HEK293 (cell line): ENCODE data around the gene LITAFD.
A peak's percentile ranks its signal among the peaks of the same experiment; 100 is the strongest.

ENCODE experiments used
- CTCF ChIA-PET: fragments of 350-600 bp; formaldehyde crosslinking; extraction: SDS; loops from one replicate; lab custom pipeline; 2021; ENCODE audit warnings: antibody characterized with exemption; lab: Yijun Ruan, JAX
- POLR2A ChIA-PET: fragments of 300-600 bp; formaldehyde crosslinking; extraction: SDS; loops from one replicate; lab custom pipeline; 2020; ENCODE audit warnings: antibody characterized with exemption, inconsistent platforms; lab: Yijun Ruan, JAX
- H3K27ac ChIP-seq: fragments of 200-500 bp; sonication (Bioruptor generic); 2 replicates; pipeline ENCODE4 v1.5.1; 2014; ENCODE audit warnings: low read depth, low read length, control low read depth, inconsistent platforms; ENCODE audit errors: extremely low read depth
- H3K36me3 ChIP-seq, 2 experiments: fragments of 200-500 bp in 1 of 2; sonication (Bioruptor generic) in 1 of 2; 1 replicate in 1 of 2; 2 replicates in 1 of 2; pipeline ENCODE4 v1.5.1; 2014 to 2017; ENCODE audit warnings: inconsistent platforms in 2 of 2, low read length in 2 of 2; ENCODE audit not compliant: control insufficient read depth in 2 of 2, insufficient read depth in 1 of 2
- H3K4me1 ChIP-seq: fragments of 200-500 bp; sonication (Bioruptor generic); 2 replicates; pipeline ENCODE4 v1.5.1; 2014; ENCODE audit warnings: mild to moderate bottlenecking, low read length, inconsistent platforms; ENCODE audit not compliant: control insufficient read depth, insufficient read depth
- H3K4me3 ChIP-seq: 2 replicates; pipeline ENCODE4 v1.5.1; 2011; ENCODE audit warnings: low read depth, mild to moderate bottlenecking, control low read depth, low read length, moderate library complexity
- H3K9me3 ChIP-seq: fragments of 200-500 bp; sonication (Bioruptor generic); 2 replicates; pipeline ENCODE4 v1.5.1; 2014; ENCODE audit warnings: low read depth, low read length, inconsistent platforms; ENCODE audit not compliant: control insufficient read depth, insufficient read depth
- ATF2 ChIP-seq: fragments of 450-650 bp; formaldehyde crosslinking; IDR thresholded peaks from 2 replicates; pipeline ENCODE4 v1.5.1; 2016; ENCODE audit warnings: missing biosample characterization, missing genetic modification characterization, low read depth
- BCL11B ChIP-seq: fragments of 450-650 bp; formaldehyde crosslinking; IDR thresholded peaks from 2 replicates; pipeline ENCODE4 v1.5.1; 2016; ENCODE audit warnings: low read depth, missing biosample characterization, missing genetic modification characterization
- PRDM2 ChIP-seq: fragments of 450-650 bp; formaldehyde crosslinking; IDR thresholded peaks from 2 replicates; pipeline ENCODE4 v1.5.1; 2016; ENCODE audit warnings: missing biosample characterization, missing genetic modification characterization, borderline replicate concordance
- PRDM4 ChIP-seq: fragments of 450-650 bp; formaldehyde crosslinking; IDR thresholded peaks from 2 replicates; pipeline ENCODE4 v1.5.1; 2017; ENCODE audit warnings: missing biosample characterization, missing genetic modification characterization
- SP2 ChIP-seq: fragments of 450-650 bp; formaldehyde crosslinking; IDR thresholded peaks from 2 replicates; pipeline ENCODE4 v1.5.1; 2016; ENCODE audit warnings: missing biosample characterization, missing genetic modification characterization
- SP7 ChIP-seq: fragments of 450-650 bp; formaldehyde crosslinking; IDR thresholded peaks from 2 replicates; pipeline ENCODE4 v1.5.1; 2016; ENCODE audit warnings: missing biosample characterization, missing genetic modification characterization
- ZNF114 ChIP-seq: fragments of 450-650 bp; formaldehyde crosslinking; IDR thresholded peaks from 2 replicates; pipeline ENCODE4 v1.5.0; 2017; ENCODE audit warnings: missing biosample characterization, missing genetic modification characterization
- ZNF121 ChIP-seq: fragments of 450-650 bp; formaldehyde crosslinking; IDR thresholded peaks from 2 replicates; pipeline ENCODE4 v1.5.1; 2016; ENCODE audit warnings: missing biosample characterization, missing genetic modification characterization
- ZNF148 ChIP-seq: fragments of 450-650 bp; formaldehyde crosslinking; IDR thresholded peaks from 2 replicates; pipeline ENCODE4 v1.5.0; 2017; ENCODE audit warnings: missing biosample characterization, missing genetic modification characterization, borderline replicate concordance
- ZNF16 ChIP-seq: fragments of 450-650 bp; formaldehyde crosslinking; IDR thresholded peaks from 2 replicates; pipeline ENCODE4 v1.5.1; 2016; ENCODE audit warnings: low read depth, missing biosample characterization, missing genetic modification characterization
- ZNF221 ChIP-seq: fragments of 450-650 bp; formaldehyde crosslinking; IDR thresholded peaks from 2 replicates; pipeline ENCODE4 v1.5.1; 2017; ENCODE audit warnings: missing biosample characterization, missing genetic modification characterization, borderline replicate concordance
- ZNF362 ChIP-seq: fragments of 450-650 bp; formaldehyde crosslinking; IDR thresholded peaks from 2 replicates; pipeline ENCODE4 v1.5.1; 2016; ENCODE audit warnings: missing biosample characterization, missing genetic modification characterization
- ZNF416 ChIP-seq: fragments of 450-650 bp; formaldehyde crosslinking; IDR thresholded peaks from 2 replicates; pipeline ENCODE4 v1.5.1; 2016; ENCODE audit warnings: missing biosample characterization, missing genetic modification characterization
- ZNF423 ChIP-seq: fragments of 450-650 bp; formaldehyde crosslinking; IDR thresholded peaks from 2 replicates; pipeline ENCODE4 v1.5.1; 2016; ENCODE audit warnings: missing biosample characterization, missing genetic modification characterization
- ZNF747 ChIP-seq: fragments of 450-650 bp; formaldehyde crosslinking; IDR thresholded peaks from 2 replicates; pipeline ENCODE4 v1.5.1; 2016; ENCODE audit warnings: missing biosample characterization, missing genetic modification characterization
- ZNF792 ChIP-seq: fragments of 450-650 bp; formaldehyde crosslinking; IDR thresholded peaks from 2 replicates; pipeline ENCODE4 v1.5.1; 2016; ENCODE audit warnings: missing biosample characterization, missing genetic modification characterization

LITAFD gene

GRCh38 chr16:8899709-8900317, 17.7 kb downstream of the LITAFD start (continued):
- TF ChIP-seq PRDM2 (no peak), ZNF221 (no peak)

GRCh38 chr16:8900343-8900742, 18.2 kb downstream of the LITAFD start:
- H3K4me1 ChIP-seq = no peaks in the 10 kb centered on the region
- CTCF ChIA-PET = interaction anchor here (1.8 to 2.4 kb wide), 2 partner anchors 36 to 108 kb away, joined by 9 to 15 read pairs; no protein-coding TSS in a partner anchor
- TF ChIP-seq ATF2 (tag by site-specific recombination) (peak; percentile 72; the same call in 1 of the 2 replicates), ZNF121 (tag by site-specific recombination) (no peak)
- no peak overlapping the region for H3K27ac ChIP-seq
- no peaks in the 10 kb centered on the region for H3K9me3 ChIP-seq
- H3K36me3 ChIP-seq = peaks cover 38 to 96% of the 10 kb centered on the region in 2 experiments
- POLR2A ChIA-PET = no interaction called here
- H3K4me3 ChIP-seq = no peak overlapping the region

GRCh38 chr16:8901320-8901861, 19.2 kb downstream of the LITAFD start:
- TF ChIP-seq ZNF416 (no peak), BCL11B (no peak), SP2 (tag by site-specific recombination) (no peak), ZNF792 (tag by site-specific recombination) (no peak), ZNF148 (tag by site-specific recombination) (no peak), ZNF16 (tag by site-specific recombination) (no peak), ZNF114 (tag by site-specific recombination) (no peak), SP7 (tag by site-specific recombination) (no peak), ZNF423 (tag by site-specific recombination) (no peak), ZNF362 (tag by site-specific recombination) (no peak), ZNF747 (tag by site-specific recombination) (no peak), PRDM4 (tag by site-specific recombination) (no peak)
- ChIA-PET CTCF (interaction anchor here (0.6 to 2.4 kb wide), 4 partner anchors 9 to 107 kb away, joined by 3 to 15 read pairs (median 6); no protein-coding TSS in a partner anchor), POLR2A (no interaction called here)
- Histone ChIP-seq H3K4me3 (no peak overlapping the region), H3K27ac (no peak overlapping the region), H3K36me3 (peaks cover 38 to 96% of the 10 kb centered on the region in 2 experiments), H3K4me1 (no peaks in the 10 kb centered on the region), H3K9me3 (no peaks in the 10 kb centered on the region)
